Stimulated activated CD8-positive, alpha-beta memory T cell treated with anti-CD3 and anti-CD28 coated beads, Interleukin-15, amount 100 ng/mL, for 1 hour (primary cell): Measurements from ENCODE around the gene RAB8A.

Source experiments
- DNase-seq: peaks from one replicate; pipeline ENCODE4 v3.0.0-alpha.2; 2020; ENCODE audit warnings: low read depth

The RAB8A gene

DNA sequence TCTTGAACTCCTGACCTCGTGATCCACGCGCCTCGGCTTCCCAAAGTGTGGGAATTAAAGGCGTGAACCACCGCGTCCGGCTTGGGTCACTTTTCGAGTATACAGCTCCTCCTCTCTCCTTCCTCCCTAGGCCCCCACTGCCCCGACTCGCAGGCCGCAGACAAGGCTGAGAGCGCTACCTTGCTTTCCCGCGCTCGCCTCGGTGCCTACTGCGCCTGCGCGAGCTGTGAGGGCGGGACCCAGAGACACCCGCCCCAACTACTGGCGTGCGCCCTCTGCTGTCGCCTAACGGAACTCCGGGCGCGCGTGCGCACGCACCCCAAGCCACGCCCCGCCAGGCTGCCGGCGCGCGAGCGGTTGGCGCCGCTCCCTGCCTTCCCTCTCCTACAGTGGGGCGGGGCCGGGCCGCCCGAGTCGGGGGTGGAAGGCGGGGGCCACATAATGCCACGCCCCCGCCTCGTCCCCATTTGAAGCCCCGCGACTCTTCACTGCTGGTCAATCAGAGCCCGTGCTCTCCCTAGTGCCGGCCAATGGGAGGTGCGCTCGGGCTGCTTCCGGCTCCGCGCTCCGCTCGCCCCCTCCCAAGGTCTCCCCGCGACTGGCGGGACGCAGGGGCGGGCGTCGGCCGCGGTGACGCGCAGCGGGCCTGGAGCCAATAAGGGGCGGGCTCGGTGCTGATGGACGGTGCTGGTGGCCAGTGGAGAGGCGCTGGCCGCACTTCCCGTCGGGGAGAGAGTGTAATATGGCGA, at the start of gene RAB8A:
TSS of gene RAB8A (plus strand) at position 730 of the 749 bp plus-strand sequence. CDS start at position 743, 13 bp downstream.
- DNase-seq, result peak; percentile 98

DNA sequence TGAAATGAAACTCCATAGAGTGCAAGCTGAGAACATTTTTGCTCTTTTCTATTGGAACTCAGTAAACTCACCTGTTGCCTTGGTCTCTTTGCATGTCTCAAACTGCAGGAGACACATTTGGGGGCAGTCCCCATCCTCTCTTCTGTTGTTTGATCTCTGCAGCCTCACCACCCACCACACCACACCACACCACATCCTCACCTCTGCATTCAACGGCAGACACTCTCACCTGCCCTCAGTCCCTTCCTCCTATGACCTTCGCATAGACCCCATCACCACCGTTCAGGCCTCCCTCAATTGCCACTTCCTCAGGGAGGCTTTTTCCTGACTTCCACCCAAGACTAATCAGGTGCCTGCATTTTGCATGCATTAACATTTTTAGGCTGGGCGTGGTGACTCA, 49.7 kb upstream of the RAB8A start:
- no peak for DNase-seq

DNA sequence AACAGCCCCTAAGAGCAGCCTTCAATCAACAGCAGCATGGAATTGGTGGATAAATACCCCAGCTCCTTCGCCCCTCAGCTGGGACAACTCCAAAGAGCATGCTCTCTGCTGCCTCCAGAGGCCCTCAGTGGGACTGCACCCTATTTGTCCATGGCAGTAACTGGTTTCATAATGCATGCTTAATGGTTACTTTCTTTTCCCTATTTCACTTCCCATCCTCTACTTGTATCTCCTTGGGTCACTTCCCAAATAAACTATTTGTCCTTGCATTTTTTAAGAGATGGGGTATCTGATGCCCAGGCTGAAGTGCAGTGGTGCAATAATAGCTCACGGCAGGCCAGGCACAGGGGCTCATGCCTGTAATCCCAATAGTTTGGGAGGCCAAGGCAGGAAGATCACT, 48.9 kb upstream of the RAB8A start:
- peak; percentile 43 for DNase-seq

DNA sequence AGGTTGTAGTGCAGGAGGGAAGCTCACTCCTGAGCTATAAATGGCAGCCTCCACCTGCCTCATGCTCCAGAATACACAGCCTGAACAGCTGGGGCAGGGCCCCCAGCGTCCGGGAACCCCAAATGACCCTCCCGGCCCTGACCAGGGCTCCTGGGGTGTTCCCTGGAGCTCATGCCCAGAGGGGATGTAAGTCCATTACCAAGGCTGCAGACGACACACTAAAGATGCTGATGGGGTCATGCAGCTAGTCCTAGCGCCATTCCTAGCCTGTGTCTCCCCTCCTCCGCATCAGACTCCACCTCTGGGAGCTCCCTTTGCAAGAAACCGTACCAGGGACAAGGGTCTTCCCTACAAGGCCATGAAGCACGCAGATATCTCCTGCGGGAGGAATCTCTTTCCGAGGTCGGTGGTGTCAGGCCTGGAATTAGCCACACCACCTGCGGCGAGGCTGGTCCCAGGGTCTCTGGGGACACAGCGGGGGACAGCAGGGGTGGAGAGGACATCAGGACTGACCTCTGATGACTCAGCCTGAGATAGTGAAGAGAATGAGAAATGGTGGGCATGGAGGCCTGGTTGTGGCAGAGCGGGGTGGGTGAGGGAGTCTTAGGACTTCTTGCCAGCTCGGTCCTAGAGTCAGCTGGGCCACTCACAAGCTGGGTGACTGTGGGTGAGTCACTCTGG, 47.3 kb upstream of the RAB8A start:
- no peak for DNase-seq

DNA sequence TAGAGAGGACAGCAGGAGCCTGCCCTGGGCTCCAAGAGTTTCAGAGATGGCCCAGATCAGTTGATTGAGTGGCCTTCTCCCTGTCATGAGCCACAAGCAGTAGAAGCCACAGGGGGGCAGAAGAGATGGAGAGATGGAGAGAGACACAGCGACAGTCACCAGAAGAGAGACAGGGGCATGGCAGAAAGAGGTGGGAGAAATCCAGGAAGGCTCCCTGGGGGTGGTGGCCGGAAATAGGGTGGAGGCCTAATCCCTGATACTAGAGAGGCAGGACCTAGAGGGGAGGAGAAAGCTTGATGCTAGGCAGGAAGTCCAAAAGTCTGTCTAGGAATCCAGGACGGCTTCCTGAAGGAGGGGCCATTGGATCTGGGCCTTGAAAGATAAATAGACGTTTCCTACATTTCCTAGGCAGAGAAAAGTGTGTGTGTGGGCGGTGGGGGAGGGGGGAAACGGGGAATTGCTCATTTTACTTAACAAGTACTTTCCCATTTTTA, 45.0 kb upstream of the RAB8A start:
- DNase-seq, result no peak

DNA sequence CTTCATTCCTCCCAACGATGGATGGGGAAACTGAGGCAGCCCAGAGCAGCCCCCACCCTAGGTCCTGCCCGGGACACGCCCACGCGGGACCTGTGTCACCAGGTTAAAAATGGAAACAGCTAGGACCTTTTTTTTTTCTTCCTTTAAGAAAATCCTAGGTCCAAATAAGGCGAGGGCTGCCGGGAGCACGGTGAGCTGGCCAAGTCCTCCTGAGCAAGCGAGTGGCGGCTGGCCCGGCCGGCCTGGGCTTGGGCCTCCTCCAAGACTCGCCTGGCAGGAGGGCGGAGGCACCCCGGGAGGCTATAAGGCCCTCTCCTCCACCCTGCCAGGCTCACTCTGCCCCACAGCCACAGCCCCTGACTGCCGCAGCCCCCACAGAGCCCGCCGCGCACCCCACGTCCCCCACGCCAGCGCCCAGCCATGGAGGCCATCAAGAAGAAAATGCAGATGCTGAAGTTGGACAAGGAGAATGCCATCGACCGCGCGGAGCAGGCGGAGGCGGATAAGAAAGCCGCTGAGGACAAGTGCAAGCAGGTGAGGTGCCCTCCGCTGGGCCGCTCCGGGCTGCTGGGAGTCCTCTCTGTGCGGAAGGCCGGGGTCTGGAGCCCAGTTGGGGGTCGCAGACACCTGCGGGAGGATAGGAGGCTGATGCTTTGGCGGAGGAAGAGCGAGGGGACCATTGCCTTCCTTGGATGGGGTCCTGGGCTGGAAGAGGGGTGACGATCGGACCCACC, 44.3 kb upstream of the RAB8A start:
- no peak for DNase-seq

DNA sequence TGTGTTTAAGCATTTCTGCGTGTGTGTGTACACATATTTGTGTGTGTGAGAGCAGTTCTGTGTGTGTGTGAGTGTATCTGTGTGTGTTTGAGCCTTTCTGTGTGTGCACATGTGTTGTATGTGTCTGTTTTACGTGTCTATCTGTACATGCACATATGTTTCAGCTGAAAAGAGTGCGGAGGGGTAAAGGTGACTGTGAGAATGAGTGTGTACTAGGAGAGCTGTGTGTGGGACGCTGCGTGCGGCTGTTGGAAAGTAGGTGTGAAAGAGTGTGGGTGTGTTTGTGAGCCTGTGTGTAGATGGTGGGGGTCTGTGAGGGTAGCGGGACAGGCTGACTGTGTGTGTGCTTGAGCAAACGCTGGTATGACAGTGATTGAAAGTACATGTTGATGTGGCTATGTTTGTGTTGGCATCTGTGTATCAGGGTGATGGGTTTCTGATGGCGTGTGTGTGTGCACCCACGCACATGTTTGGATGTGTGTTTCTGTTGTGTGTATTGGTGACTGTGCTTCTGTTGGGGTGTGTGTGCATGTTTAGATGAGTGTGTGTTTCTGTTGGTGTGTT, 42.9 kb upstream of the RAB8A start:
- no peak for DNase-seq

DNA sequence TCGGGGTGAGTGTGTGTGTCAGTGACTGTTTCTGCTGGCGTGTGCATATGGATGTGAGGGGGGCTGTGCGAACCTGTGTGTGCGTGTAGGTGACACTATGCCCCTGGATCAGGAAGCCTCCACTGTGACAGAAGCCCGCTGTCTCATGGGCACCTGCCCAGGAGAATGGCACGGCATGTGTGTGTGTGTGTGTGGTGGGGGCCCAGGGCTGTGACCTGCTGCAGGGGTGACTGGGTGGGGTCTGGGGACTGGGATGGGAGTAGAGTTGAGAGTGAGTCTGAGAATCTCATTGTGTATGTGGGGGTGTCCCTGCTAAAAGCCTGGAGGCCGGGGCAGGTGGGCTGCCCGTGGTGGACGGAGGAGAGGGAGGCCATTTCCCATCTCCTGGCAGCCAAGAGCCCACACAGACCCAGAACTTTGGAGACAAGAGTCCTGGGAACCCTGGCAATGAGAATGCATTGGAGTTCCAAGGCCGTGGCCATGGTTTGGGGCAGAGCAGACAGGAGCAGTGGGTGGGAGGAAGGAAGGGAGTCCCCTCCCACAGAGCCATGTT, 41.8 kb upstream of the RAB8A start:
- no peak for DNase-seq

DNA sequence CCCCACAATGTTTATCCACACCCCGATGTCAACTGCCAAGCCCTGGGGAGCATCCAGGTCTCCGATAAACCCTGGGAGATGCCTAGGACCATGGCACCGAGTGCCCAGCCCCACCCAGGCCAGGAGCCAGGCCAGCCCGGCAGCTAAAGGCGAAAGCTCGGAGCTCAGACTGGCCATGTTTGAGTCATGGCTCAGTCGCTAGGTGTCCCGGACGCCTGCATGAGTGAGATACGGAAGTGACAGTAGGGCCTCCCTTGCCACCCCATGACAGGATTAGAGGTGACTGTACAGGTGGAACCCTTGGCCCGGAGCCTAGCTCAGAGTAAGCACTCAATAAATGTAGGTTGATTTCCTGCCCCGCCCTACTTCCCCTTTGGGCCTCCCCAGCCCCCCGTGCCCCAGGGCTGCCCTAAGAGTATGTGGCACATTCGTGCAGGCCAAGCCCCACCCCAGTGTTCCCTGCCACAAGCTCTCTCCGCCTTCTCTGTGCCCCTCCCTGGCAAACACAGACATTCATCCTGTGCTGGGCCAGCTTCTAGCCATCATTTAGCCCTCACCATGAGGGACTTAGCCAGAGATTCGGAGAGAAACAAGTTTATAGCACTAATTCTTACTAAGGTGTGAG, 41.2 kb upstream of the RAB8A start:
- peak; percentile 71 for DNase-seq

DNA sequence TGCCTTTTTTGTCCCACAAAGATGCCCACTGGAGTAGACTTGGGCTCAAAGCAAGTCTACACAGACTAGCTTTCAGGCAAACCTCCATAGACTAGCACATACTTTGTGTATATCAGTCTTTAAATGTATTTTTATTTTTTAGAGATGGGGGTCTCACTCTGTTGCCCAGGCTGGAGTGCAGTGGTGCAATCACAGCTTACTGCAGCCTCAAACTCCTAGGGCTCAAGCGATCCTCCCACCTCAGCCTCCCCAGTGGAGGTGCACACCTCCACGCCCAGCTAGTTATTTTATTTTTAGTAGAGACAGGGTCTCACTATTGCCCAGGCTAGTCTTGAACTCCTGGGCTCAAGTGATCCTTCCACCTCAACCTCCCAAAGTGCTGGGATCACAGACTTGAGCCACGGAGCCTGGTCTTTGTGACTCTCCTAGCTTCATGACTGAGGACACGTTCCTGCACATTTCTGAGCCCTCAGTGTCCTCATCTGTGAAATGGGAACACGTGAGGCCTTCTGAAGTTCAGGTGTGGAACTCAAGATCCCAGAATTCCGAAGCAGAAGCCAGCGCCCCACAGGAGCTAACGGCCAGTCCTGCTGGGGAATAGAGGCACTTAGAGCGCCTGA, 40.5 kb upstream of the RAB8A start:
- DNase-seq, result no peak

DNA sequence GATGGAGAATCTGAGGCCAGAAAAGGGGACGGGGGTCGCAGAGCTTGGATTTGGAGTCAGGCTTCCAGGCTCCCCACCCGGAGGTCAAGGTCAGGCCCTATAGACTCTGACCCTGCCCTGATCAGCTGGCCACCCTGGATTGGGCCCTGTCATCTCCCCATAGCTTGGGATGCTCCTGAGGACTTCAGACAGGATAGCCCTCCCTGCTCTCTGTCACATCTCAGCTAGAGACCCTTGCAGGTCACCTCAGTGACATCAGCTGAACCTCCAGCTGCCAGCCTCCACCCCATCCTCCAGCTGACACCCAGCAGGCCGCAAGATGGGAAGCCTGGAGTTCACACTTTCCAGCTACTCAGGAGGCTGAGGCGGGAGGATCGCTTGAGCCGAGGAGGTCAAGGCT, 38.2 kb upstream of the RAB8A start:
- DNase-seq, result no peak

DNA sequence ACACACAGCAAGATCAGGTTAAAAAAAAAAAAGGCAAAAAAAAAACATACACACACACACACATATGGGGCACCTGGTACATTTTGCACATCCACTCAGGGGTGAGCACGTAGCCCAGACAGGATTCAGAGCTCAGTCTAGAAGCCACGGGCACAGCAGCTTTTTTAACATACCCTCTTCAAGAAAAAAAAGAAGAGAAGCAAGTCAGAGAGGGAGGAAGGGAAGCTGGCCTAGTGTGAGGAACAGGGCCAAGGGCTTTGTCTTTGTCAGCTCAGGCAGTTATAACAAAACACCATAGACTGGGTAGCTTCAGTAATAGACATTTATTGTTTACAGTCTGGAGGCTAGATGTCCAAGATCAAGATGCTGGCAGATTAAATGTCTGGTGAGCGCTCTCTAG, 37.7 kb upstream of the RAB8A start:
- no peak for DNase-seq

DNA sequence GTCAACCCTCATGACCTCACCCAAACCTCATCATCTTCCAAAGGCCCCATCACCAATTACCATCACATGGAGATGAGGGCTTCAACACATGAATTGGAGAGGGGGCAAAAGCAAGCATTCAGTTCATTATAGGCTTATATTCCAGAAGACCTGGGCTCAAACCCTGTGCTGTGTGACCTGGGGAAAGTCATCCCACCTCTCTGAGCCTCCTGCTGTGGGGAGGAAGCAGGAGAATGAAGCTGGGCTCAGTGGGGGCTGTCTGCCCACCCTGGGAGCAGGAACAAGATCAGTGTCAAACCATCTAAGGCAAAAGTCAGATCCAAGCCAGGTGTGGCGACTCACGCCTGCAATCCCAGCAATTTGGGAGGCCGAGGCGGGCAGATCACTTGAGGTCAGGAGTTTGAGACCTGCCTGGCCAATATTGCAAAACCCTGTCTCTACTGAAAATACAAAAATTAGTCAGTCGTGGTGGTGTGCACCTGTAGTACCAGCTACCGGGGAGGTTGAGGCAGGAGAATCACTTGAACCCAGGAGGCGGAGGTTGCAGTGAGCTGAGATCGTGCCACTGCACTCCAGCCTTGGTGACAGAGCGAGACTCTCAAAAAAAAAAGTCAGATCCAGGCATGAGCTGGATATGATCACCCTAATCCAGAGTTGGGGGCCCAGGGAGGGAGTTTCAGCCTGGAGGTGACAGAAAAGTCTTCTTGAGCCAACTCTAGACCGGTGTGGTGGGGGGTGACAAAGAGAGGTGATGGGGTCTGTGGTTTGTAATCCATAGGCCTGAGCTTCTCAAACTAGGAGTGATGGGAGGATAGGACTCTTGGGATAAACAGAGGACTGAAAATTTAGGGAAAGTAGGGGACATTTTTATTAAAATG, 37.0 kb upstream of the RAB8A start:
- DNase-seq, result no peak

DNA sequence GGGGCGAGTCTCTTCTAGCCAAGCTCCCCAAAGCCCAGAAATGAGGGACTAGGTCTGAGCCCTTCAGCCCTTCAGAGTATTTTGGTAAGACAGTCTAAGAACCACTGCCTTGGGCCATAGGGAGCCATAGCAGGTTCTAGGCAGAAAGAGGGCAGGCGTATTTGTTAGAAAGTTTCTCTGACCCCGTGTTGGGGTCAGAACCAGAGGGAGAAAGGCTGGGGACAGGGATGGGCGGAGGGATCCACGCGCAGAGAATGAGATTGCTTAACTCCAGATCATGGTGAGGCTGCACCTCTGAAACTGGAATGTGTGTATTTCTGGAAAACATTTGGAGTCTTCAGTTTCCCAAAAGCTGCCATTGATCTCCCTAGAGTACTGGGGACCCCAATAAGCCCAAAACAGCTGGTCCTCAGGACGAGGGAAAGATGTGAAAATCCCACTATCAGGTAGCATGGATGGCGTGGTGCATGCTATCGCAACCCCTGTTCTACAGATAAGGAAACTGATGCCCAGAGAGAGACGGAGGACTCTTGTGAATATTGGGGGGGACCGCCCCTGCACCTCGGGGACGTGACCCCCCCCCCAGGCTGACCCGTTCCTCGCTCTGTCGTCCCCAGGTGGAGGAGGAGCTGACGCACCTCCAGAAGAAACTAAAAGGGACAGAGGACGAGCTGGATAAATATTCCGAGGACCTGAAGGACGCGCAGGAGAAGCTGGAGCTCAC, 36.1 kb upstream of the RAB8A start:
- DNase-seq, result no peak

DNA sequence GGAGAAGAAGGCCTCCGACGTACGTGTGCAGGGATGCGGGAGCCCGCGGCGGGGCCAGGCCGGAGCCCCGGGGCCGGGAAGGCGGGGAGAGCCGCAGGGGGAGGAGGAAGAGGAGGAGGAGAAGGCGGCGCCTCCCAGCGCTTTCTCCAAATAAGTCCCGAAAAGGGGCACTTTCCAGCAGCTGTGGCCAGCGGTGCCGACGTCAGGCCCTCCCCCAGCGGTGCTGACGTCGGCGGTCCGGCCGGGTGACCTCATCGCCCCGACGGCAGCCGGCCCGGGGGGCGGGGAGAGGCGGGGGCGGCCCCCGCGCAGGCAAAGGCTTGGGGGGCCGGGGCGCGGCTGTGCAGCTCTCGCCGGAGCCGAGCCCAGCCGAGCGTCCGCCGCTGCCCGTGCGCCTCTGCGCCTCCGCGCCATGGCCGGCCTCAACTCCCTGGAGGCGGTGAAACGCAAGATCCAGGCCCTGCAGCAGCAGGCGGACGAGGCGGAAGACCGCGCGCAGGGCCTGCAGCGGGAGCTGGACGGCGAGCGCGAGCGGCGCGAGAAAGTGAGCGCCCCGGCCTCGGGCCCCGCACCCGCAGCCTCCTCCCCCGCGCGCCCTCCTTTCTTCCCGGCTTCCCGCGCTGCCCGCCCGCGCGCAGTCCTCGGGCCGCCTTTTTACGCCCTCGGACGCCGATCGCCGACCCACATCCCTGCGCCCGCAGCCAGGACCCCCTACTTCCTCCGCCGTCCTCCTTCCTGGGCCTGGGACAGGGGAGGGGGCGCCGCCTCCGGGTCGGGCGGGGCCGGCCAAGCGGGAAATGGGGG, 35.3 kb upstream of the RAB8A start, which contains the start of gene TPM4:
TSS of gene TPM4 (plus strand) at position 342 of the 804 bp plus-strand sequence. CDS start at position 413, 71 bp downstream.
- peak; percentile 70 for DNase-seq

DNA sequence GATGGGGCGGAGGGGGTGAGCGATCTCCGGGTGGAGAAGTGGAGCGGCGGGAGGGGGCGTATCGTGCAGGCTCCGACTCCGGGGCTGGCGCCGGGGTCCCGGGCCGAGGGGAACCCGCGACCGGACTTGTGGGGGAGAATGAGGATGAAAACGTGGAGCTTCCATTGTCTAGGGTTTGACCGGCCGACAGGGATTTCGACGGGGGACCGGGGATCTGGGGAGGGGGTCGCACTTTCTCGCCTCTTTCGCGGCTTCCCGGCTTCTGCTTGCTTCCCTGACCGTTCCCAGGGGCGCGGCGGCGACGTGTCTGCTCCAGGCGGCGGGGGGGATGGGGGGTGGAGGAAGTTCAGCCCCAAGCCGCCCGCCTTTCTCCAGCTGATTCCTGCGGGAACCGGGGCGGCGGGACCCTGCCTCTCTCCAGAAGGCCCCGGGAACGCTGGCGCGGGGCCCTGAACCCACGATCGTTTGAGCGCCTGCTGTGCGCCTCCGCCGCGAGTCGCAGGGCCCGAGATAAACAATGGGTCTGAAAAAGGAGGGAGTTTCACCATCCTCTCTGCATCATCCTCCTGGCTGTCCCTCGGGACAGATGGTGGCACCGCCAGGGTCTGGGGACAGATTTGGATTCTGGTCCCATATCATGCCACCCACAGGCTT, 34.6 kb upstream of the RAB8A start:
- no peak for DNase-seq

DNA sequence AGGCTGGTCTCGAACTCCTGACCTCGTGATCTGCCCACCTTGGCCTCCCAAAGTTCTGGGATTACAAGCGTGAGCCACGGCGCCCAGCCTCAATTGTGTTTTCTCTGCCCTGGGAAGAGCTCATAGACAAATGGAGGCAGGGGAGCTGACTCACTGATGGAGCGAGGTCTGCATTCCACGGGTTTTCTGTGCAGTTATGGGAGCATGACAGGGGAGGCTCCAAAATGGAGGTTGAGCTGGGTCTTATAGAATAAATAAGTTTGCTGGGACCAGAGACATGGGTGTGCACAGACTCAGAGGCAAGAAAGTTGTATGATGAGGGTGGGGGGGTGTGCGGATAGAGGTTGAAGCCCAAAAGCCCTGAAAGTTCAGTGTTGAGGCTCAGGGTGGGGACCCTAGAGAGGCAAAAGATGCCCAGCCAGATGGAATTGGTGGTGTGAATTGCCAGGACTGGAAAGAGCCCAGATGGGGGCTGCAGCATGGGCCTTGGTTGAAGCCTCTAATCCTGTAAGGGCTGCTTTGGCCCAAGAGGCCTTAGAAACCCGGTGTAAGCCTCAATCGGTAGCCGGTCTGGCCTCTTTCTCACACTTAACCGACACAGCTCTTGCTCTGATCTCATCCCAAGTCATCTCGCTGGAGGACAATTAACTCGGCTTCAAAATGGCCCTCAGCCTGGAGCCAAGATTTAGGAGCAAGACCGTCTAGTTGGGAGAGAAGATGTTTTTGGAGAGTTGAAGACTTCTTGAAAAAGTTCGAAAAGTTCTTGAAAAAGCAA, 33.5 kb upstream of the RAB8A start:
- DNase-seq, result no peak
